Cardiac fibroblast (primary cell): Measurements from ENCODE around the gene SLC39A5.
"Not testable (repeated sequence)": the region's sequence is repeated elsewhere in the genome, so short reads cannot be mapped to it uniquely, and the experiment has no call there.

Experiments used
- DNase-seq, 2 donors: peaks; one replicate each; pipeline versions ENCODE4 v3.0.0 to v3.0.0-alpha.2; 2010; ENCODE audit warnings: low read depth in 2 of 2
- H3K4me3 ChIP-seq, 2 donors: replicated peaks in 1 of 2; 1 replicate in 1 of 2; 2 replicates in 1 of 2; pipeline ENCODE4 v1.5.1; 2011; ENCODE audit warnings: low read depth in 2 of 2, low read length in 2 of 2, mild to moderate bottlenecking in 2 of 2, moderate library complexity in 1 of 2
- TF ChIP-seq, protein P1 (sequence below): IDR thresholded peaks from one replicate; pipeline ENCODE4 v1.5.1; 2011; ENCODE audit warnings: low read depth, mild to moderate bottlenecking, low read length, inconsistent platforms

The SLC39A5 gene

DNA sequence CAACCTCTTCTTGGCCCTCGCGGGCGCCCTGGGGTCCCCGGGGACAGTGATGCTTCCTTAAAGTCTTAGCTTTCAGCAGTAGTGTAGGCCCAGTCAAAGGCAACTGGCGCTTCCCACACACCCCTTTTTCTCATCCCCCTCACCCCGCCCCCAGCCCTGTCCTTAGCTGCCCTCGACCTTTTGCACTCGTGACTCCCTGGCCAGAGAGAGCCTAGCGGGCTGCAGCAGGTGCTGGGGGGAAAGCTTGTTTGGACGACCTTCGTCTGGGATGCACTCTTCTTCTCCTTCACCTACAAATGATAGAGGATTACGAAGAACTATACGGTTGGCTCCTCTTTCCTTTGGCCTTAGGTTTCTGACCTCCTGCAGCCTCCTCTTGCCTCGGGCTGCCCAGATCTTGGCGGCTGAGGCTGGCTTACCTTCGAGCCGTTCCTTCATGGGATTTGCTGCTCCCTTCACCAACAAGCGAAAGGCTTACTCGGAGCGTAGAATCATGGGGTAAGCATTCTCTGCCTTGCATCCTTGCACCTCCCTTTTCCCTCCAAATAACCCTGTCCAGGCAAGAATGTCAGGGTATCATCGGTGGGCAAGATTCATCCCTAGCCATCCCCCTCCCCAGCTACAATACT is 37.7 kb downstream of the SLC39A5 start:
- TF ChIP-seq, protein P1, sequence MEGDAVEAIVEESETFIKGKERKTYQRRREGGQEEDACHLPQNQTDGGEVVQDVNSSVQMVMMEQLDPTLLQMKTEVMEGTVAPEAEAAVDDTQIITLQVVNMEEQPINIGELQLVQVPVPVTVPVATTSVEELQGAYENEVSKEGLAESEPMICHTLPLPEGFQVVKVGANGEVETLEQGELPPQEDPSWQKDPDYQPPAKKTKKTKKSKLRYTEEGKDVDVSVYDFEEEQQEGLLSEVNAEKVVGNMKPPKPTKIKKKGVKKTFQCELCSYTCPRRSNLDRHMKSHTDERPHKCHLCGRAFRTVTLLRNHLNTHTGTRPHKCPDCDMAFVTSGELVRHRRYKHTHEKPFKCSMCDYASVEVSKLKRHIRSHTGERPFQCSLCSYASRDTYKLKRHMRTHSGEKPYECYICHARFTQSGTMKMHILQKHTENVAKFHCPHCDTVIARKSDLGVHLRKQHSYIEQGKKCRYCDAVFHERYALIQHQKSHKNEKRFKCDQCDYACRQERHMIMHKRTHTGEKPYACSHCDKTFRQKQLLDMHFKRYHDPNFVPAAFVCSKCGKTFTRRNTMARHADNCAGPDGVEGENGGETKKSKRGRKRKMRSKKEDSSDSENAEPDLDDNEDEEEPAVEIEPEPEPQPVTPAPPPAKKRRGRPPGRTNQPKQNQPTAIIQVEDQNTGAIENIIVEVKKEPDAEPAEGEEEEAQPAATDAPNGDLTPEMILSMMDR = no peak
- peak in 1 of 2 donors; percentile 40 for DNase-seq
- peak overlapping the region; percentile 73 for H3K4me3 ChIP-seq

DNA sequence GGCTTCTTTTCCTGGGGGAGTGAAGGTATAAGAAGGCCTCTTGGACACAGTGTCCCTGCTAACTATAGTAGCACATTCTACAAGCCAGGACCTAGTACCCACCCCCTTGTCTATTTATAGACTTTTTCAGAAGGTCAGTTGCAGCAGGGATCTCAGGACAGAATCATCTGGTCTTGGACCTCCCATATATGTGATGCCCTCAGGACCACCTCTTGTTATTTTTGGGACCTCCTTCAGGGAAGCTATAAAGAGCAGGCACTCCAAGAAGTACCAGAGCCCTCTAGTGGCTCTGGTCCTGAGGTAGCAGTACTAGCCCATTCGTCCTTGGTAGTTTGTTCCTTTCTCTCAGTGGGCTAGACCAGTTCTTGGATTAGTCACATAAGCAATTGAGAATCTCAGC is 41.2 kb downstream of the SLC39A5 start:
- H3K4me3 ChIP-seq = no peak overlapping the region
- TF ChIP-seq, protein P1 = peak; percentile 54
- peak; percentile 46 to 49 for DNase-seq

DNA sequence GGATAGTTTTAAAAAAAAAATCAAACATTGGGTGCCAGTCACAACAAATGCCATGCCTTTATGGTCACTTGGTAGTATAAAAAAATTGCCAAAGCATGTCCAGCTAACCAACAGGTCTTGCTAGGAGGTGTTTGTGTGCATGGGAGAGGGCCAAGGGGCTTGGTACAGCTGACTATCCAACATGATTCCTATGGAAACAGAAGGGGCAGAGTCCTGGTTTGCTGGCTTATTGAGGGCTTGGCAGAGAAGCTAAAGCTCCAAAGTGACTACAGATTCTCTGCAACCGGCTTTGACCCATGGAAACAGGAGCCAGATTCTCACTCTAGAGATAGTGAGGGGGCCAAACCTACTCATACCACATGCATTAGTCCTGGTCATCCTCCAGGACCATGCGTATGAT is 42.6 kb downstream of the SLC39A5 start:
- DNase-seq = not testable (repeated sequence)

DNA sequence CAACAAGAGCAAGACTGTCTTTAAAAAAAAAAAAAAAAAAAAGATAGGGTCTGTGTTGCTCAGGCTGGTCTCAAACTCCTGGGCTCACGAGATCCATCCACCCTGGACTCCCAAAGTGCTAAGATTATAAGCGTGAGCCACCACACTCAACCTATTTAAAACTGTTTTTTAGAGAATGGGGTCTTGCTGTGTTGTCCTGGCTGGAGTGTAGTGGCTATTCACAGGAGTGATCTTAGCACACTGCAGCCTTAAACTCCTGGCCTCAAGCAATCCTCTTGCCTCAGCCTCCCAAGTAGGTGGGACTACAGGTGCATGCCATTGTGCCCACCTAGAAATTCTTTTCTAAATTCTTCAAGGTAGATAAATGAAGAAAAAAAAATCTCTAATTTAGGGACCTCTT is 44.4 kb downstream of the SLC39A5 start:
- TF ChIP-seq, protein P1 = no peak

More for the DNA sequence above, 42.6 kb downstream of the SLC39A5 start:
- not testable (repeated sequence) for H3K4me3 ChIP-seq

DNA sequence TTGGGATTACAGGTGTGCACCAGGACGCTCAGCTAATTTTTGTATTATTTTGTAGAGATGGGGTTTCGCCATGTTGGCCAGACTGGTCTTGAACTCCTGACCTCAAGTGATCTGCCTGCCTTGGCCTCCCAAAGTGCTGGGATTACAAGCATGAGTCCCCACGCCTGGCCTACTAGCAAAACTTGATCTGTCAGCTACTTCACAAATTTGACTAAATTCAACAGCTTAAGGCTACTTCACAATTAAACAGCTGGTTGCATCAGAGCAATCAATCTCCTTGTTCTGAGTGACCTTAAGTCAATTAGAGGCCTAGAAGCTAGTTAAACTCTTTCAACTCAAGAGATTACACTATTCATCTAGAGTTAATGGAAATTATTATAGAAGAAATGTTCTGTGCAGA is 49.1 kb downstream of the SLC39A5 start:
- TF ChIP-seq, protein P1 = no peak
- DNase-seq = no peak

More for the DNA sequence above, 44.4 kb downstream of the SLC39A5 start:
- DNase-seq = no peak
- no peak overlapping the region for H3K4me3 ChIP-seq

DNA sequence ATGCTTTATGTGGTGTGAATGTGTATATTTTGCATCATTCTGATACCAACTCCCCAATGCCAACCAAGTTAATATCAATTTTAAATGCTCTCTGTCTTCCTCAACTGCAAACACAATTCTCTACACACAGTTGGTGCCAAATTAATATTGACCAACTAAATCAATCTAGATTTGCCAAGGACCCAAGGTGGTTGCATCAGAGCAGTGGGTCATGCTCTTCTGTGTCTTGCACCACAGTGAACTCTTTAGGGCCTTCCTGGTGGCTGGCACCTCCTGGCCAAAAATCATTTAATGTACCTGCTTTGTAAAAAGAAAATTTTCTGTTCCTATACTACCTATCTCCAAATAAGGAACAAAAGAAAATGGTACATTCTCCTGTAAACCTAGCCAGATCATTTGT is 51.0 kb downstream of the SLC39A5 start:
- no peak for DNase-seq
- TF ChIP-seq, protein P1 = no peak

More for the DNA sequence above, 49.1 kb downstream of the SLC39A5 start:
- no peak overlapping the region for H3K4me3 ChIP-seq

DNA sequence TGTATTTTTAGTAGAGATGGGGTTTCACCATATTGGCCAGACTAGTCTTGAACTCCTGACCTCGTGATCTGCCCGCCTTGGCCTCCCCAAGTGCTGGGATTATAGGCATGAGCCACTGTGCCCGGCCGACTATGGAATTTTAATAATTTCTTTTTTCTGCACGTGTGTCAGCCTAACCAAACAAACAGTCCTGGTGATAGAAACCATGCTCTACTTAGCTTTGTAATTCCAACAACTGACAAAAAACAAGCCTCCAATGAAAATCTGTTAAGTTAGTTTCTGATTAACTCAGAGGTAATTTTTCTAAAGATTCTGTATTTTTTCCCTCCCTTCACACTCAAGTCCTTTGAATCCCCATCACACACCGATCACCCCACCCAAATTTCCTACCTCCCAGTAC is 52.2 kb downstream of the SLC39A5 start:
- DNase-seq = no peak
- no peak overlapping the region for H3K4me3 ChIP-seq
- TF ChIP-seq, protein P1 = no peak

More for the DNA sequence above, 51.0 kb downstream of the SLC39A5 start:
- H3K4me3 ChIP-seq = no peak overlapping the region
